GM18907 (cell line): ENCODE data around the gene VSIG10L2.

Experiments
- ATAC-seq: cut with Tn5 transposase; IDR thresholded peaks from one replicate; pipeline ENCODE4 v1.9.1; 2021; ENCODE audit warnings: mild to moderate bottlenecking, moderate library complexity; ENCODE audit not compliant: unreplicated experiment

VSIG10L2 gene

DNA sequence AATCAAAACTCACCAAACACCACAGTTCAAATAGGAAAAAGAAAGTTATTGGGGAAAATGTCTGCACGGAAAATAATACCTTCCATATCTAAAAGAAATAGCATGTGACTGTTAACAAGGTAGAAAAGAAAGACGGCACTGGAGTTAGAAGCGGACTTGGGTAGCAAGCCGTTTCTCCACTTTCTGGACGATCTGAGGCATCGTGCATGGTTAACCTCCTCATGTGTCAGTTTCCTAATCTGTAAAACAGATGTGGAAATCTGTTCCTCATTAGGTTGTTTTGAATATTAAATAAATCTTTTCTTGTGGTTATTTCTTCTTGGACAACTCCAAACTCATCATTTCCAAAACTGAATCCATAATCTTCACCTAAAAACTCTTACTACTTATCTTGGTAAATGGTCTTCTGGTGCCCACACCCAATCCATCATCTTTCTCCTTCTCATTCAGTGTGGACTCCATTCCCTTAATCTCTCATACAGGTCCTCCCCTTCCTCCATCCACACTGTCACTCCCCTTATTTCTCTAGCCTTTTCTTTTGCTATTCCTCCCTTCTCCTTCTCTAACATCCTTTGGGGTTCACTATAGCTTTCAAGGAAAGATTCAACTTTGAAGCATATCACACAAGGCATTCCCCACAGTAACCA, 53.5 kb downstream of the VSIG10L2 start:
- ATAC-seq: no peak

DNA sequence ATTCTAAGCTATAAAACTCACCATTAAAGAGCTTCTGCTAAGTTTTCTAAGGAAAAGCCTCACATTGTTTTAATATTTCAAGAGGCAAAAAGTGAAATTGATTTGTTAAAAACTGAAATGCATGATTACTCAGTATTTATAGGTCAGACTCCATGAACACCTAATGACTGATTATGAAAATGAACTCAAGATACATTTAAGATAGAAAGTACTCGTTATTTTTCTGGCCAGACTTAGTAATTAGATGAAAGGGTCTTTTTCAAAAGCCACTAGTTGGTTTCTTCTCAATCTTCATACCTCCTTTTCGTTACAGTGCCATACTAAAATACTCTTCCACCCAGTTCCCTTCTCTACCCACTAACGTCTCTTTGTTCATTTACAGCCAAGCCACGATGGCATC, 56.3 kb downstream of the VSIG10L2 start:
- ATAC-seq: no peak
